Measurements from ENCODE around the gene TIPIN. TPM values are rescaled to one million over a fixed set of nuclear protein-coding genes. Genes with fewer than 3 reads are reported as not detected.
"Not testable (repeated sequence)": the region's sequence is repeated elsewhere in the genome, so short reads cannot be mapped to it uniquely, and the experiment has no call there.

TIPIN gene
- total RNA-seq, 1 donor from 2014 or later, result 10.8 TPM

DNA sequence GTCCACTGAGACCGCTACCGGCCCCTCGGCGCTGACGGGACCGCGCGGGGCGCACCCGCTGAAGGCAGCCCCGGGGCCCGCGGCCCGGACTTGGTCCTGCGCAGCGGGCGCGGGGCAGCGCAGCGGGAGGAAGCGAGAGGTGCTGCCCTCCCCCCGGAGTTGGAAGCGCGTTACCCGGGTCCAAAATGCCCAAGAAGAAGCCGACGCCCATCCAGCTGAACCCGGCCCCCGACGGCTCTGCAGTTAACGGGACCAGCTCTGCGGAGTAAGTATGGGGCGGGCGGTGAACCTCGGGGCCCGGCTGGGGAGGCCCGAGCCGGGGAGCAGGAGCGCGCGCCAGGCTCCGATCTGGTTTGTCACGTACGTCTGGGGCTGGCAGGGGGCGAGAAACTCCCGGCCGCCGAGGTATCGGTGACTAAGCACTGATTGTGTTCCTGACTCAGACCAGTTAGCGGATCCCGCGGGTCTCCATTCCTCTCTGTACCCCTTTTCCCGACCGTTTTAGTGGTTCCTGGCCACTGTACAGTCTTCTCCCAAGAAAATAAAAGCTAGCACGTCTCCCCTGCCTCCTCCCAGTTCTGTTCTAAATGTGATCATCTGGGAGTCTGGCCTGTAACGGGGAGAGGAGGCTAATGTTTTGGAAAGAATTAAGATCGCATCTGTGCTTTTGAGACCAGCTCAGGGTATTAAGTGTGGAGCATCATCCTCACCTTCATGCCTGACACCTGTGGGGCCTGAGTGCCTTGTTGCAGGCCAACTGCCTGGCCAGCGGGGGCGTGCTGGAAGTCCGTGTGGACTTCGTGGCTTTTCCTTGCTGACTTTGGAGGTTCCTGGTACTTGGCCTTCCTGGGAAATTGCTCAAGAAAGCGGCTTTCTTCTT, 30.9 kb upstream of the TIPIN start:
- Mint-ChIP-seq H3K27me3 (no peaks in the 10 kb centered on the region), H3K9me3 (no peaks in the 10 kb centered on the region), H3K36me3 (ENCODE audit: low read depth) (peaks cover 6% of the 10 kb centered on the region), H3K4me3 (peak overlapping the region; percentile 86), H3K27ac (peak overlapping the region; percentile 67), H3K4me1 (peaks cover 53% of the 10 kb centered on the region)
- TF ChIP-seq, protein P1, sequence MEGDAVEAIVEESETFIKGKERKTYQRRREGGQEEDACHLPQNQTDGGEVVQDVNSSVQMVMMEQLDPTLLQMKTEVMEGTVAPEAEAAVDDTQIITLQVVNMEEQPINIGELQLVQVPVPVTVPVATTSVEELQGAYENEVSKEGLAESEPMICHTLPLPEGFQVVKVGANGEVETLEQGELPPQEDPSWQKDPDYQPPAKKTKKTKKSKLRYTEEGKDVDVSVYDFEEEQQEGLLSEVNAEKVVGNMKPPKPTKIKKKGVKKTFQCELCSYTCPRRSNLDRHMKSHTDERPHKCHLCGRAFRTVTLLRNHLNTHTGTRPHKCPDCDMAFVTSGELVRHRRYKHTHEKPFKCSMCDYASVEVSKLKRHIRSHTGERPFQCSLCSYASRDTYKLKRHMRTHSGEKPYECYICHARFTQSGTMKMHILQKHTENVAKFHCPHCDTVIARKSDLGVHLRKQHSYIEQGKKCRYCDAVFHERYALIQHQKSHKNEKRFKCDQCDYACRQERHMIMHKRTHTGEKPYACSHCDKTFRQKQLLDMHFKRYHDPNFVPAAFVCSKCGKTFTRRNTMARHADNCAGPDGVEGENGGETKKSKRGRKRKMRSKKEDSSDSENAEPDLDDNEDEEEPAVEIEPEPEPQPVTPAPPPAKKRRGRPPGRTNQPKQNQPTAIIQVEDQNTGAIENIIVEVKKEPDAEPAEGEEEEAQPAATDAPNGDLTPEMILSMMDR (IDR thresholded peaks at IDR 0.05), result no peak
- POLR2A ChIA-PET, result interaction anchor here (0.6 to 4.5 kb wide), 13 partner anchors 14 to 779 kb away, joined by 3 to 48 read pairs (median 4); partner anchors contain the start of genes INTS14, RPL4, SNAPC5 and TIPIN
- intact Hi-C loops (cut with micrococcal nuclease), result loop anchor here (2.0 kb wide), 1 partner anchor 41 kb away; no protein-coding TSS in a partner anchor
- peak; percentile 29 for ATAC-seq (ENCODE audit: low read depth)
- CTCF ChIA-PET, result interaction anchor here (0.6 to 5.1 kb wide), 6 partner anchors 14 to 723 kb away, joined by 3 to 67 read pairs (median 4); partner anchors contain the start of gene SNAPC5
- DNase-seq, result peak; percentile 61

DNA sequence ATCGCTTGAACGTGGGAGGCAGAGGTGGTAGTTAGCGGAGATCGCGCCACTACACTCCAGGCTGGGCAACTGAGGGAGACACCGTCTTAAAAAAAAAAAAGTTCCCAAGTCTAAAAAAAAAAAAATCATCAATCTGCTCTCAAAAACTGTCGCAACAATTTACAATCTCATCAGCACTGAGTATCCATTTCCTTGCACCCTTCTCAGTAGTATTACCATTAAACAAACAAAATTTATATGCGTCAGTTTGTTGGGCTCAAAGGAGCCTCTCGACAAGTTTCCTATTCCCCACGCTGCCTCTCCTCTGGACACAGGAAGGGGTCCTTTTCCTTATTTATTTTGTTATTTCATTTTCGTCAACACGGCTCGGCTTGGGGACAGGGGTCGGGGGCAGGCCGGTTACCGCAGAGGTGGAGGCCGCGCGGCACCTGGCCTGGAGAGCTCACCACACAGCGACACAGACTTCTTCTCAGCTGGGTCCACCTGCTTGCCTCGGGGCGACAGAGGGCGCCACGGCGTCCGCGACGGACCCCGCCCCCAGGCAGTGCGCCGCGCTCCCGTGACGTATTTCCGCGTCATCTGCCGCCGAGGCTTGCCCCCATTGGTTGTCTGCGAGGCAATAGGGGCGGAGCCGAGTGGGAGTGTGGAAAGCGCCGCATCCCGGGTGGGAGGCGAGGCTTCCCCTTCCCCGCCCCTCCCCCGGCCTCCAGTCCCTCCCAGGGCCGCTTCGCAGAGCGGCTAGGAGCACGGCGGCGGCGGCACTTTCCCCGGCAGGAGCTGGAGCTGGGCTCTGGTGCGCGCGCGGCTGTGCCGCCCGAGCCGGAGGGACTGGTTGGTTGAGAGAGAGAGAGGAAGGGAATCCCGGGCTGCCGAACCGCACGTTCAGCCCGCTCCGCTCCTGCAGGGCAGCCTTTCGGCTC, 30.0 kb upstream of the TIPIN start, which contains the start of gene MAP2K1:
Gene MAP2K1 (plus strand): TSS at position 709 of the 920 bp plus-strand sequence. CDS start 436 bp downstream, outside the sequence.
- CTCF ChIA-PET, result interaction anchor here (0.6 to 5.1 kb wide), 10 partner anchors 15 to 723 kb away, joined by 3 to 67 read pairs (median 4); partner anchors contain the start of genes LCTL and SNAPC5

DNA sequence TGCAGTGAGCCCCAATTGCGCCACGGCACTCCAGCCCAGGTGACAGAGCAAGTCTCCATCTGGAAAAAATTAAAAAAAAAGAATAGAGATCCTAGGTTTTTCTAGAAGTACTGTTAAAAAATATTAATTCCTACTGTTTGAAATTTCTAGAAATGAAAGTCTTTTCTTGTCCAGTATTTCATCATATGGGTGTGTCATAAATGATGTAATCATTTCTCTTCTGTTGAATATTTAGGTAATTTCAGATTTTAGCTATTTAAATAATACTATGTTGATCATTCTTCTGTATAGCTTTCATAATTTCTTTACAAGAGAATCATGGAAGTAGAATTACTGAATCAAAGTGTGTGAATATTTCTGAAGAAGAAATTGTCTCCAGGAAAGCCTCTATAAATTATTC, 24.9 kb upstream of the TIPIN start:
- CTCF ChIA-PET; H3K27ac Mint-ChIP-seq; H3K4me3 Mint-ChIP-seq; DNase-seq; H3K4me1 Mint-ChIP-seq; intact Hi-C loops (cut with micrococcal nuclease); H3K9me3 Mint-ChIP-seq; H3K27me3 Mint-ChIP-seq; H3K36me3 Mint-ChIP-seq (ENCODE audit: low read depth); ATAC-seq (ENCODE audit: low read depth): not testable (repeated sequence)
- POLR2A ChIA-PET, result interaction anchor here (0.6 kb wide), 1 partner anchor 24 kb away, joined by 8 read pairs; no protein-coding TSS in a partner anchor

More for the DNA sequence above, 30.0 kb upstream of the TIPIN start, which contains the start of gene MAP2K1:
- peak; percentile 97 for DNase-seq
- peak within 1 kb of the TSS; percentile 97 for H3K27ac Mint-ChIP-seq
- H3K36me3 Mint-ChIP-seq (ENCODE audit: low read depth), result peaks cover 2% of the 10 kb centered on the region
- H3K27me3 Mint-ChIP-seq, result no peaks in the 10 kb centered on the region
- H3K9me3 Mint-ChIP-seq, result no peaks in the 10 kb centered on the region
- H3K4me1 Mint-ChIP-seq, result peaks cover 46% of the 10 kb centered on the region
- TF ChIP-seq, protein P1 (IDR thresholded peaks at IDR 0.05), result peak; percentile 23
- intact Hi-C loops (cut with micrococcal nuclease), result loop anchor here (1.0 to 2.0 kb wide), 6 partner anchors 15 to 119 kb away; partner anchors contain the start of genes SNAPC5, TIPIN and ZWILCH
- ATAC-seq (ENCODE audit: low read depth), result peak; percentile 86
- POLR2A ChIA-PET, result interaction anchor here (0.5 to 4.5 kb wide), 12 partner anchors 17 to 1200 kb away, joined by 3 to 48 read pairs (median 4); partner anchors contain the start of genes INTS14, RPL4, SNAPC5 and TIPIN
- H3K4me3 Mint-ChIP-seq, result peak within 1 kb of the TSS; percentile 95

DNA sequence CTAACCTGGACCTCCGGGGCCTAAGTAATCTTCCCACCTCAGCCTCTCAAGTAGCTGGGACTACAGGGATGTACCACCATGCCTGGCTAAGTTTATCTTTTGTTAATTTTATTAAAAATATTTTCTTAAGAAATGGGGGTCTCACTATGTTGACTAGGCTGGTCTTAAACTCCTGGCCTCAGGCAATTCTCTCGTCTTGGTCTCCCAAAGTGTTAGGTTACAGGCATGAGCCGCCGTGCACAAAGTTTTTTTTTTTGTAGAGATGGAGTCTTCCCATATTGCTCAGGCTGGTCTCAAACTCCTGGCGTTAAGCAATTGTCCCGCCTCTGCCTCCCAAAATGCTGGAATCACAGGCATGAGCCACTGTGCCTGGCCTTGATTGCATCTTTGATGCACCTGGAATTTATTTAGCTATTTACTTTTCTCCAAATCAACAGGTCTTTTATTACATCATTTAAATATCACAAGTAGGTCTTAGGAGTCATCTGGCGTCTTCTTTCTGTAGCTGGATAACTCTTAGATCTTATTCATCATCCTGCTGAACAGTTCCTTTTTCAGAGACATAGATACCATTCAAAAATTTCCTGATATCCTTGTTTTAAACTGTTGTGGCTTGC, 22.4 kb upstream of the TIPIN start:
- ChIA-PET POLR2A (no interaction called here), CTCF (interaction anchor here (1.0 kb wide), 1 partner anchor 9 kb away, joined by 3 read pairs; no protein-coding TSS in a partner anchor)
- ATAC-seq (ENCODE audit: low read depth) (no peak), DNase-seq (no peak)
- Mint-ChIP-seq H3K36me3 (ENCODE audit: low read depth) (no peaks in the 10 kb centered on the region), H3K4me3 (no peak overlapping the region), H3K4me1 (no peaks in the 10 kb centered on the region), H3K27me3 (no peaks in the 10 kb centered on the region), H3K27ac (no peak overlapping the region), H3K9me3 (peaks cover 2% of the 10 kb centered on the region)
- intact Hi-C loops (cut with micrococcal nuclease), result no loop called here
- TF ChIP-seq, protein P1 (IDR thresholded peaks at IDR 0.05), result no peak

DNA sequence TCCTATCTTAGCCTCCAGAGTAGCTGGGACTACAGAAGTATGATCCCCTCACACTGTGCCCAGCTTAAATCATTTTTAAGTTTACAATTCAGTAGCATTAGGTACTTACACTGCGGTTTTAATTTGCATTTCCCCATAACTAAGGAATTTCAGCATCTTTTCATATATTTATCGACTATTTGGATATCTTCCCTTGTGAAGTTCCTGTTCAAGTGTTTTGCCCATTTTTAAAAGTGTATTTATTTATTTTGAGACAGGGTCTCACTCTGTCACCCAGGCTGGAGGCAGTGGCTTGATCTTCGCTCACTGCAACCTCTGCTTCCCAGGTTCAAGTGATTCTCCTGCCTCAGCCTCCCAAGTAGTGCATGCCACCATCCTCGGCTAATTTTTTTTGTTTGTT, 17.7 kb upstream of the TIPIN start:
- POLR2A ChIA-PET, result no interaction called here
- ATAC-seq (ENCODE audit: low read depth) (no peak), DNase-seq (no peak)
- H3K4me3 Mint-ChIP-seq, result no peak overlapping the region
- intact Hi-C loops (cut with micrococcal nuclease), result no loop called here
- TF ChIP-seq, protein P1 (IDR thresholded peaks at IDR 0.05), result no peak
- no peak overlapping the region for H3K27ac Mint-ChIP-seq
- peaks cover 13% of the 10 kb centered on the region for H3K4me1 Mint-ChIP-seq
- CTCF ChIA-PET, result no interaction called here
- H3K27me3 Mint-ChIP-seq, result no peaks in the 10 kb centered on the region
- peaks cover 2% of the 10 kb centered on the region for H3K9me3 Mint-ChIP-seq
- H3K36me3 Mint-ChIP-seq (ENCODE audit: low read depth), result no peaks in the 10 kb centered on the region
